Measurements from ENCODE around the gene GPR171. TPM values are rescaled to one million over a fixed set of nuclear protein-coding genes. Genes with fewer than 3 reads are reported as not detected.

GPR171 gene
- total RNA-seq, 4 donors from 2014 or later: 4.9 to 11.0 (median 7.3) TPM

- Histone ChIP-seq H3K4me1 (no peaks in the 10 kb centered on the region), H3K27me3 (no peaks in the 10 kb centered on the region), H3K36me3 (no peaks in the 10 kb centered on the region), H3K9me3 (no peaks in the 10 kb centered on the region), H3K4me3 (no peak overlapping the region), H3K27ac (no peak overlapping the region)
- TF ChIP-seq POLR2A (IDR thresholded peaks at IDR 0.05) (no peak), CTCF (IDR thresholded peaks at IDR 0.05) (no peak)
- no peak for DNase-seq
These were observed 15.1 kb upstream of the GPR171 start for GRCh38 chr3:151218136-151218535.

- H3K36me3 ChIP-seq: no peaks in the 10 kb centered on the region
These were observed 13.9 kb upstream of the GPR171 start for GRCh38 chr3:151216641-151217607.

GRCh38 chr3:151214459-151214858 lies 11.4 kb upstream of the GPR171 start:
- H3K4me3 ChIP-seq: no peak overlapping the region
- DNase-seq: no peak
- no peaks in the 10 kb centered on the region for H3K36me3 ChIP-seq
- H3K27ac ChIP-seq: peak overlapping the region in 1 of 4 donors; percentile 27
- H3K4me1 ChIP-seq: peaks cover 0 to 4% (median 0%) of the 10 kb centered on the region in 4 donors
- H3K27me3 ChIP-seq: no peaks in the 10 kb centered on the region
- no peak for TF ChIP-seq CTCF (IDR thresholded peaks at IDR 0.05)
- TF ChIP-seq POLR2A (IDR thresholded peaks at IDR 0.05): no peak
- no peaks in the 10 kb centered on the region for H3K9me3 ChIP-seq

More at GRCh38 chr3:151216641-151217607, 13.9 kb upstream of the GPR171 start:
- Histone ChIP-seq H3K9me3 (no peaks in the 10 kb centered on the region), H3K4me3 (no peak overlapping the region), H3K4me1 (no peaks in the 10 kb centered on the region), H3K27me3 (no peaks in the 10 kb centered on the region), H3K27ac (no peak overlapping the region)
- no peak for DNase-seq
- TF ChIP-seq CTCF (IDR thresholded peaks at IDR 0.05): no peak
- no peak for TF ChIP-seq POLR2A (IDR thresholded peaks at IDR 0.05)

DNA sequence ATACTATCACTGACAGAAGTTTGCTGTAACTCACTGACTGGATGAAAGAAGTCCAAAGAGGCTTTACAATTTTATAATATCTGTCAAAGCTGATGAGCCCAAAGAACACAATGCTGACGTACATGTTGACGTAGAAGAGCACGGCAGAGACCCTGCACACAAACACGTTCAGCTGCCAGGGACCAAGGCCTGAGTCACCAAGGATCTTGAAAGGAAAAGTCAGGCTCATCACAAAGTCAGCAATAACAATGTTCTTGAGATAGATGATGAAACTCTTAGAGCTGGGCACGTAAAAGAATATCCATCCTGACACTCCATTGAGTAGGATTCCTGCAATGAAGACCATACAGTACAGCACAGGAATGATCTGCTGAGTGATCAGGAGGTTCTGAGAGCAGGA lies 10.9 kb upstream of the GPR171 start:
- Histone ChIP-seq H3K27me3 (no peaks in the 10 kb centered on the region), H3K36me3 (no peaks in the 10 kb centered on the region), H3K27ac (peak overlapping the region in 1 of 4 donors; percentile 27), H3K9me3 (no peaks in the 10 kb centered on the region), H3K4me1 (peaks cover 0 to 4% (median 0%) of the 10 kb centered on the region in 4 donors), H3K4me3 (no peak overlapping the region)
- no peak for DNase-seq
- TF ChIP-seq POLR2A (IDR thresholded peaks at IDR 0.05) (no peak), CTCF (IDR thresholded peaks at IDR 0.05) (no peak)

- Histone ChIP-seq H3K27ac (no peak overlapping the region), H3K4me3 (no peak overlapping the region), H3K4me1 (peaks cover 0 to 4% (median 0%) of the 10 kb centered on the region in 4 donors), H3K36me3 (no peaks in the 10 kb centered on the region), H3K27me3 (no peaks in the 10 kb centered on the region), H3K9me3 (no peaks in the 10 kb centered on the region)
- no peak for TF ChIP-seq CTCF (IDR thresholded peaks at IDR 0.05)
- TF ChIP-seq POLR2A (IDR thresholded peaks at IDR 0.05): no peak
- DNase-seq: no peak
These were observed 10.1 kb upstream of the GPR171 start for GRCh38 chr3:151213151-151213550.

Data from Peyer's patch (tissue), 4 donors.